ENCODE results near the gene NDE1.
A peak's percentile ranks its signal among the peaks of the same experiment; 100 is the strongest.

Gene NDE1

GRCh38 chr16:15701975-15702970, 52.2 kb downstream of the NDE1 start:
- Histone ChIP-seq H3K27ac (peak overlapping the region in 1 of 2 donors; percentile 36), H3K4me3 (no peak overlapping the region)
- no peak for DNase-seq (ENCODE audit: low spot score)
- no peak for TF ChIP-seq CTCF (IDR thresholded peaks at IDR 0.05)

- TF ChIP-seq CTCF (IDR thresholded peaks at IDR 0.05), result no peak
- DNase-seq (ENCODE audit: low spot score), result no peak
- Histone ChIP-seq H3K4me3 (no peak overlapping the region), H3K27ac (peak overlapping the region in 1 of 2 donors; percentile 36)
Measured at GRCh38 chr16:15703029-15703736, 53.1 kb downstream of the NDE1 start.

GRCh38 chr16:15704545-15704987, 54.5 kb downstream of the NDE1 start:
- DNase-seq (ENCODE audit: low spot score), result no peak
- no peak overlapping the region for H3K4me3 ChIP-seq
- no peak overlapping the region for H3K27ac ChIP-seq
- peak; percentile 53 for TF ChIP-seq CTCF (IDR thresholded peaks at IDR 0.05)

- DNase-seq (ENCODE audit: low spot score), result no peak
- no peak for TF ChIP-seq CTCF (IDR thresholded peaks at IDR 0.05)
- Histone ChIP-seq H3K27ac (peak overlapping the region in 1 of 2 donors; percentile 19), H3K4me3 (no peak overlapping the region)
Measured at GRCh38 chr16:15705064-15705565, 55.1 kb downstream of the NDE1 start.

- Histone ChIP-seq H3K4me3 (no peak overlapping the region), H3K27ac (peak overlapping the region in 1 of 2 donors; percentile 43)
- no peak for TF ChIP-seq CTCF (IDR thresholded peaks at IDR 0.05)
- no peak for DNase-seq (ENCODE audit: low spot score)
Measured at GRCh38 chr16:15707332-15707731, 57.3 kb downstream of the NDE1 start.

- H3K4me3 ChIP-seq, result no peak overlapping the region
- no peak for DNase-seq (ENCODE audit: low spot score)
- no peak for TF ChIP-seq CTCF (IDR thresholded peaks at IDR 0.05)
- peak overlapping the region in 1 of 2 donors; percentile 10 for H3K27ac ChIP-seq
Measured at GRCh38 chr16:15708096-15708495, 58.1 kb downstream of the NDE1 start.

Data from coronary artery (tissue), 2 donors.